HL-60 (cell line): ENCODE measurements around the gene PARD3.
"Not testable (repeated sequence)": the region's sequence is repeated elsewhere in the genome, so short reads cannot be mapped to it uniquely, and the experiment has no call there.

Experiments
- CTCF ChIP-seq: IDR thresholded peaks from one replicate; pipeline ENCODE4 v1.5.1; 2011; ENCODE audit warnings: low read length, control low read depth, inconsistent platforms; ENCODE audit not compliant: insufficient read depth
- POLR2AphosphoS5 ChIP-seq: IDR thresholded peaks from 2 replicates; pipeline ENCODE4 v1.6.1; 2012; ENCODE audit warnings: low read depth
- REST ChIP-seq: IDR thresholded peaks from 2 replicates; pipeline ENCODE4 v1.6.1; 2012; ENCODE audit warnings: low read depth; ENCODE audit not compliant: insufficient replicate concordance
- SPI1 ChIP-seq: IDR thresholded peaks from 2 replicates; pipeline ENCODE4 v1.6.1; 2012; ENCODE audit warnings: low read depth, mild to moderate bottlenecking, borderline replicate concordance

GRCh38 chr10:34793581-34793980 lies 21.5 kb downstream of the PARD3 start:
- not testable (repeated sequence) for TF ChIP-seq POLR2AphosphoS5, CTCF, REST, SPI1
